Suppressor macrophage treated with lipopolysaccharide for 4 hours (primary cell): ENCODE results near the gene XAGE3.

Source experiments
- DNase-seq: peaks from one replicate; pipeline ENCODE4 v3.0.0-alpha.2; 2020

The XAGE3 gene

GRCh38 chrX:52839137-52839536 is 28.7 kb downstream of the XAGE3 start:
- DNase-seq, result no peak

GRCh38 chrX:52830551-52830950 is 37.3 kb downstream of the XAGE3 start:
- peak; percentile 34 for DNase-seq

DNA sequence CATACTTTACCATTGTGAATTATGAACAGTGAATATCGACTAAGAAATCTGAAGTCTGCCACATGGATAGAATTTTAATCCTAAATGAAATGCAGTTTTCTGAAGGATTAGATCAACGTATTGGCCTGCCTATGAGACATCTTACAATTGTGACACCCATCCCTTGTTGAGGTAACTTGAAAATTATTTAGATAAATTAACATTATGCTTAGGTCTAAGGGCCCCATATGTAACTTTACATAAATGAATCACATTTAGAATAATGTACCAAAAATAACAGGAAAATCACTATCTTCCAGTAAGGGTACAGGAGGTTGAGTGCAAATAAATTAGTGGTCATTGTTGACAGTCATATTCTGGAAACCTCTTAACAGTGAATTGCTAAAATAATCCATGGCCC is 43.3 kb downstream of the XAGE3 start:
- no peak for DNase-seq

DNA sequence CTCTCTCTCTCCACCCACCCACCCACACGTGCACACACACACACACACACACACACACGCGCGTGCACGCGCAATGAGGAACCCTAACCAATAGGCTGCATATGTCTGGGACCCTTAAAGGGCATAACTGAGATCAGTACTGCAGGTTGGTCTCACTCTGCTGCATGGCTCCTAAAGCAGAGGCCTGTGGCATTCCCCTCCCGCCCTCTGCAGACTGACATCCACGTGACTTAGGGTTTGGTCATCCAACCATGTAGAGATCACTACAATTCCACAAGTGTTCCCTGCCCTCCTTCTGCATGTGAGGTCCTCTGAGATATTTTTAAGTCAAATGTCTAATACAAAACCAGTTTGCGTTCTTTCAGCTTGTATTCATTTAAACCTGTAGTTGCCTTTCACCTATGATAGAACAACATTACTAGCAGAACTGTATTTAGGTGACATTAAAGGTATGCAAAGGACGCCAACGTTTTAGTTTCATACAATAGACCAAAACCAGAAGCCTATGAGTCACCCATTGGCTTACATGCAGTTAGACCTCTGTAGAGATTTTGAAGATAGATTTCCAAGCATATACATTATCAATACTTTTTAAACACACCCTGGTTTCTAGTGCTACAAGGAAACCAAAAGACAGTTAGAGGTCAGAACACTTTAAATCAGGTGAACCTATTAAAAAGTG is 46.7 kb downstream of the XAGE3 start:
- no peak for DNase-seq

DNA sequence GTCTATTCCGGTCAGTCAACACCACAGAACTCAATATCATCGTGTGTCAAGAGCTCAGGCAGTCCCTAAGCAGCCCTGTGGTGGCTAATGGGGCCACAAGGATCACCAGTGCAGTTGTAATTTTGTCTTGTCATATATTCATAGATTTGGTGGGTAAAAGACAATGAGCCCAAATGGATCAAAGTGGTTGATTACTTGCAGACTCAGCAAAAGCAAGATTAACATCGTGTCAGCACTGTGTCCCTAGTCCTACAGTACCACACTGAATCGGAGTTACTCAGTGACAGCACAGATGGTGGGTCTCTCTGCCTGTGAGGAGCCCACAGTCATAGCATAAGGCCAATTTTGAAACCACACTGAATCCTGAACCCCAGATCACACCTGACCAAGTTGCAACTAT is 48.1 kb downstream of the XAGE3 start:
- no peak for DNase-seq
